GM12873 (cell line): ENCODE data around the gene RNF112.

Experiments
- TF ChIP-seq, protein P1 (sequence below): IDR thresholded peaks from 2 replicates; pipeline ENCODE4 v1.5.1; 2012; ENCODE audit warnings: low read depth, mild to moderate bottlenecking, moderate library complexity, low read length, control low read depth; ENCODE audit not compliant: insufficient read depth; ENCODE audit errors: missing control alignments

The RNF112 gene

DNA sequence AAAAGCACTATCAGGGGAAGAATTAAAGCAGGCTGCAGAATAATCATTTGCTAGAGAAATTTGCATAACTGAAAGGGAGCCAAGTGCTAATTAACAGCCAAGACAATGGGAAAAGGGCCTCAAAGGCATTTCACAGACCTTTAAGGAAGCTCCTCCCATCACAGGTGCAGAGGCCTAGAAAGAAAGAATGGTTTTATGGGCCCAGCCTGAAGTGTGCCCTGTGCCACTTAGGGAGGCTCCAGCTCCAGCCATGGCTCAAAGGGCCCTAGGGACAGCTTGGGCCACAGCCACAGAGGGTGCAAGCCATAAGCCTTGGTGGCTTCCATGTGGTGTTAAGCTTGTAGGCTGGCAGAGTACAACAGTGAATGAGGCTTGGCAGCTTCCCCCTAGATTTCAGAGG, 50.1 kb downstream of the RNF112 start:
- TF ChIP-seq, protein P1, sequence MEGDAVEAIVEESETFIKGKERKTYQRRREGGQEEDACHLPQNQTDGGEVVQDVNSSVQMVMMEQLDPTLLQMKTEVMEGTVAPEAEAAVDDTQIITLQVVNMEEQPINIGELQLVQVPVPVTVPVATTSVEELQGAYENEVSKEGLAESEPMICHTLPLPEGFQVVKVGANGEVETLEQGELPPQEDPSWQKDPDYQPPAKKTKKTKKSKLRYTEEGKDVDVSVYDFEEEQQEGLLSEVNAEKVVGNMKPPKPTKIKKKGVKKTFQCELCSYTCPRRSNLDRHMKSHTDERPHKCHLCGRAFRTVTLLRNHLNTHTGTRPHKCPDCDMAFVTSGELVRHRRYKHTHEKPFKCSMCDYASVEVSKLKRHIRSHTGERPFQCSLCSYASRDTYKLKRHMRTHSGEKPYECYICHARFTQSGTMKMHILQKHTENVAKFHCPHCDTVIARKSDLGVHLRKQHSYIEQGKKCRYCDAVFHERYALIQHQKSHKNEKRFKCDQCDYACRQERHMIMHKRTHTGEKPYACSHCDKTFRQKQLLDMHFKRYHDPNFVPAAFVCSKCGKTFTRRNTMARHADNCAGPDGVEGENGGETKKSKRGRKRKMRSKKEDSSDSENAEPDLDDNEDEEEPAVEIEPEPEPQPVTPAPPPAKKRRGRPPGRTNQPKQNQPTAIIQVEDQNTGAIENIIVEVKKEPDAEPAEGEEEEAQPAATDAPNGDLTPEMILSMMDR, result no peak

- TF ChIP-seq, protein P1, result no peak
Measured at GRCh38 chr17:19461681-19462080, 50.6 kb downstream of the RNF112 start.

- TF ChIP-seq, protein P1, result no peak
Measured at GRCh38 chr17:19464031-19465026, 53.3 kb downstream of the RNF112 start.
